ENCODE results near the gene APBB1IP.

Gene APBB1IP

GRCh38 chr10:26448706-26449435 lies 10.7 kb downstream of the APBB1IP start:
- no peak for DNase-seq (ENCODE audit: low read depth, low spot score)
- H3K27ac ChIP-seq: no peak overlapping the region
- H3K9ac ChIP-seq (ENCODE audit: insufficient read length): no peak overlapping the region
- no peak for TF ChIP-seq EZH2 (IDR thresholded peaks at IDR 0.05)
- TF ChIP-seq FOXP2 (optimal IDR thresholded peaks at IDR 0.05; ENCODE audit: control extremely low read depth, extremely low read length, insufficient read depth): no peak
- no peak for TF ChIP-seq POLR2AphosphoS5 (IDR thresholded peaks at IDR 0.05; ENCODE audit: borderline replicate concordance, low read depth, low read length)
- H3K36me3 ChIP-seq (ENCODE audit: insufficient read depth, low read length): no peaks in the 10 kb centered on the region
- H3K4me3 ChIP-seq: no peak overlapping the region
- H3K9me3 ChIP-seq (ENCODE audit: low read depth, low read length): no peaks in the 10 kb centered on the region

GRCh38 chr10:26449726-26450125 lies 11.6 kb downstream of the APBB1IP start:
- Histone ChIP-seq H3K27ac (no peak overlapping the region), H3K4me3 (no peak overlapping the region), H3K36me3 (ENCODE audit: insufficient read depth, low read length) (no peaks in the 10 kb centered on the region), H3K9ac (ENCODE audit: insufficient read length) (no peak overlapping the region), H3K9me3 (ENCODE audit: low read depth, low read length) (no peaks in the 10 kb centered on the region)
- DNase-seq (ENCODE audit: low read depth, low spot score): no peak
- no peak for TF ChIP-seq POLR2AphosphoS5 (IDR thresholded peaks at IDR 0.05; ENCODE audit: borderline replicate concordance, low read depth, low read length)
- no peak for TF ChIP-seq FOXP2 (optimal IDR thresholded peaks at IDR 0.05; ENCODE audit: control extremely low read depth, extremely low read length, insufficient read depth)
- TF ChIP-seq EZH2 (IDR thresholded peaks at IDR 0.05): no peak

GRCh38 chr10:26451903-26452302 lies 13.8 kb downstream of the APBB1IP start:
- H3K4me3 ChIP-seq: no peak overlapping the region
- TF ChIP-seq POLR2AphosphoS5 (IDR thresholded peaks at IDR 0.05; ENCODE audit: borderline replicate concordance, low read depth, low read length) (no peak), FOXP2 (optimal IDR thresholded peaks at IDR 0.05; ENCODE audit: control extremely low read depth, extremely low read length, insufficient read depth) (no peak), EZH2 (IDR thresholded peaks at IDR 0.05) (no peak)
- H3K9me3 ChIP-seq (ENCODE audit: low read depth, low read length): no peaks in the 10 kb centered on the region
- H3K9ac ChIP-seq (ENCODE audit: insufficient read length): no peak overlapping the region
- H3K36me3 ChIP-seq (ENCODE audit: insufficient read depth, low read length): no peaks in the 10 kb centered on the region
- DNase-seq (ENCODE audit: low read depth, low spot score): no peak
- no peak overlapping the region for H3K27ac ChIP-seq

- no peaks in the 10 kb centered on the region for H3K36me3 ChIP-seq (ENCODE audit: insufficient read depth, low read length)
- no peak for DNase-seq (ENCODE audit: low read depth, low spot score)
- TF ChIP-seq FOXP2 (optimal IDR thresholded peaks at IDR 0.05; ENCODE audit: control extremely low read depth, extremely low read length, insufficient read depth) (no peak), EZH2 (IDR thresholded peaks at IDR 0.05) (no peak), POLR2AphosphoS5 (IDR thresholded peaks at IDR 0.05; ENCODE audit: borderline replicate concordance, low read depth, low read length) (no peak)
- no peak overlapping the region for H3K27ac ChIP-seq
- no peaks in the 10 kb centered on the region for H3K9me3 ChIP-seq (ENCODE audit: low read depth, low read length)
- no peak overlapping the region for H3K9ac ChIP-seq (ENCODE audit: insufficient read length)
- no peak overlapping the region for H3K4me3 ChIP-seq
These were observed 15.7 kb downstream of the APBB1IP start for GRCh38 chr10:26453850-26454249.

GRCh38 chr10:26454891-26455290 lies 16.8 kb downstream of the APBB1IP start:
- Histone ChIP-seq H3K27ac (no peak overlapping the region), H3K36me3 (ENCODE audit: insufficient read depth, low read length) (no peaks in the 10 kb centered on the region), H3K4me3 (no peak overlapping the region), H3K9me3 (ENCODE audit: low read depth, low read length) (no peaks in the 10 kb centered on the region), H3K9ac (ENCODE audit: insufficient read length) (no peak overlapping the region)
- DNase-seq (ENCODE audit: low read depth, low spot score): no peak
- TF ChIP-seq FOXP2 (optimal IDR thresholded peaks at IDR 0.05; ENCODE audit: control extremely low read depth, extremely low read length, insufficient read depth): no peak
- TF ChIP-seq POLR2AphosphoS5 (IDR thresholded peaks at IDR 0.05; ENCODE audit: borderline replicate concordance, low read depth, low read length): no peak
- no peak for TF ChIP-seq EZH2 (IDR thresholded peaks at IDR 0.05)

- TF ChIP-seq POLR2AphosphoS5 (IDR thresholded peaks at IDR 0.05; ENCODE audit: borderline replicate concordance, low read depth, low read length) (no peak), EZH2 (IDR thresholded peaks at IDR 0.05) (no peak), FOXP2 (optimal IDR thresholded peaks at IDR 0.05; ENCODE audit: control extremely low read depth, extremely low read length, insufficient read depth) (no peak)
- no peak overlapping the region for H3K9ac ChIP-seq (ENCODE audit: insufficient read length)
- H3K9me3 ChIP-seq (ENCODE audit: low read depth, low read length): no peaks in the 10 kb centered on the region
- H3K36me3 ChIP-seq (ENCODE audit: insufficient read depth, low read length): no peaks in the 10 kb centered on the region
- DNase-seq (ENCODE audit: low read depth, low spot score): no peak
- H3K27ac ChIP-seq: no peak overlapping the region
- no peak overlapping the region for H3K4me3 ChIP-seq
These were observed 17.6 kb downstream of the APBB1IP start for GRCh38 chr10:26455567-26456315.

- Histone ChIP-seq H3K9me3 (ENCODE audit: low read depth, low read length) (no peaks in the 10 kb centered on the region), H3K9ac (ENCODE audit: insufficient read length) (no peak overlapping the region), H3K27ac (no peak overlapping the region), H3K36me3 (ENCODE audit: insufficient read depth, low read length) (no peaks in the 10 kb centered on the region), H3K4me3 (no peak overlapping the region)
- no peak for TF ChIP-seq POLR2AphosphoS5 (IDR thresholded peaks at IDR 0.05; ENCODE audit: borderline replicate concordance, low read depth, low read length)
- TF ChIP-seq EZH2 (IDR thresholded peaks at IDR 0.05): no peak
- TF ChIP-seq FOXP2 (optimal IDR thresholded peaks at IDR 0.05; ENCODE audit: control extremely low read depth, extremely low read length, insufficient read depth): no peak
- DNase-seq (ENCODE audit: low read depth, low spot score): no peak
These were observed 18.9 kb downstream of the APBB1IP start for GRCh38 chr10:26457088-26457487.

- H3K36me3 ChIP-seq (ENCODE audit: insufficient read depth, low read length): no peaks in the 10 kb centered on the region
- H3K9ac ChIP-seq (ENCODE audit: insufficient read length): no peak overlapping the region
- no peak overlapping the region for H3K27ac ChIP-seq
- H3K9me3 ChIP-seq (ENCODE audit: low read depth, low read length): no peaks in the 10 kb centered on the region
- DNase-seq (ENCODE audit: low read depth, low spot score): no peak
- TF ChIP-seq EZH2 (IDR thresholded peaks at IDR 0.05) (no peak), POLR2AphosphoS5 (IDR thresholded peaks at IDR 0.05; ENCODE audit: borderline replicate concordance, low read depth, low read length) (no peak), FOXP2 (optimal IDR thresholded peaks at IDR 0.05; ENCODE audit: control extremely low read depth, extremely low read length, insufficient read depth) (no peak)
- H3K4me3 ChIP-seq: no peak overlapping the region
These were observed 22.6 kb downstream of the APBB1IP start for GRCh38 chr10:26460736-26461135.

Data from SK-N-MC (cell line).